ENCODE results near the gene RBPJ.

The RBPJ gene

GRCh38 chr4:26413582-26413981 is 92.8 kb downstream of the RBPJ start:
- peaks cover 34% of the 10 kb centered on the region; the same call in 1 of the 2 replicates for H3K36me3 ChIP-seq (ENCODE audit: low read depth)
- DNase-seq (ENCODE audit: low spot score) (no peak), ATAC-seq (ENCODE audit: low read depth) (no peak)
- H3K4me1 ChIP-seq (ENCODE audit: insufficient read depth, poor library complexity, severe bottlenecking) = no peaks in the 10 kb centered on the region
- H3K27ac ChIP-seq (ENCODE audit: poor library complexity, severe bottlenecking) = no peak overlapping the region
- no peaks in the 10 kb centered on the region for H3K9me3 ChIP-seq (ENCODE audit: severe bottlenecking)
- H3K27me3 ChIP-seq (ENCODE audit: insufficient read depth, poor library complexity, severe bottlenecking) = no peaks in the 10 kb centered on the region
- H3K4me3 ChIP-seq (ENCODE audit: severe bottlenecking) = no peak overlapping the region
- TF ChIP-seq, protein P1, sequence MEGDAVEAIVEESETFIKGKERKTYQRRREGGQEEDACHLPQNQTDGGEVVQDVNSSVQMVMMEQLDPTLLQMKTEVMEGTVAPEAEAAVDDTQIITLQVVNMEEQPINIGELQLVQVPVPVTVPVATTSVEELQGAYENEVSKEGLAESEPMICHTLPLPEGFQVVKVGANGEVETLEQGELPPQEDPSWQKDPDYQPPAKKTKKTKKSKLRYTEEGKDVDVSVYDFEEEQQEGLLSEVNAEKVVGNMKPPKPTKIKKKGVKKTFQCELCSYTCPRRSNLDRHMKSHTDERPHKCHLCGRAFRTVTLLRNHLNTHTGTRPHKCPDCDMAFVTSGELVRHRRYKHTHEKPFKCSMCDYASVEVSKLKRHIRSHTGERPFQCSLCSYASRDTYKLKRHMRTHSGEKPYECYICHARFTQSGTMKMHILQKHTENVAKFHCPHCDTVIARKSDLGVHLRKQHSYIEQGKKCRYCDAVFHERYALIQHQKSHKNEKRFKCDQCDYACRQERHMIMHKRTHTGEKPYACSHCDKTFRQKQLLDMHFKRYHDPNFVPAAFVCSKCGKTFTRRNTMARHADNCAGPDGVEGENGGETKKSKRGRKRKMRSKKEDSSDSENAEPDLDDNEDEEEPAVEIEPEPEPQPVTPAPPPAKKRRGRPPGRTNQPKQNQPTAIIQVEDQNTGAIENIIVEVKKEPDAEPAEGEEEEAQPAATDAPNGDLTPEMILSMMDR (IDR thresholded peaks at IDR 0.05; ENCODE audit: poor library complexity, severe bottlenecking) = no peak

DNA sequence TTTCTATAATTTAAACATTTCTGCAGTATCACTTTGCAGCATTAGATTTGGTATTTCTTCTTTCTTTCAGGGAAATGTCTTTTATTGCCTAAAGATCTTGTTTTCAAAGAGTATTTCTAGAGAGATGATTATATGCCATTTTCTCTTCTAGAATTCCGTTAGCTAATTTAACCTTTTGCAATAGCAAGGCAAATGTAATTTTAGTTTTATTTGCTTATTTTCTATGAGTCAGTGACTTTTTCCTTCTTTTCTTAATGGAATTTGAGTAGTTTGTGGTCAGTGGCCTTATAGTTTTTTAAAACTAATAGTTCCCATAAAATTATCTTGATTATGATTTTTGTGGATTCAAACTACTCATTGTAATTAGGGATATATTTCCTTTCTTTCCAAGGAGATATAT is 97.3 kb downstream of the RBPJ start:
- no peaks in the 10 kb centered on the region for H3K4me1 ChIP-seq (ENCODE audit: insufficient read depth, poor library complexity, severe bottlenecking)
- H3K27ac ChIP-seq (ENCODE audit: poor library complexity, severe bottlenecking) = no peak overlapping the region
- H3K36me3 ChIP-seq (ENCODE audit: low read depth) = peaks cover 42% of the 10 kb centered on the region
- TF ChIP-seq, protein P1 (IDR thresholded peaks at IDR 0.05; ENCODE audit: poor library complexity, severe bottlenecking) = no peak
- no peaks in the 10 kb centered on the region for H3K9me3 ChIP-seq (ENCODE audit: severe bottlenecking)
- no peak overlapping the region for H3K4me3 ChIP-seq (ENCODE audit: severe bottlenecking)
- ATAC-seq (ENCODE audit: low read depth) (no peak), DNase-seq (ENCODE audit: low spot score) (no peak)
- H3K27me3 ChIP-seq (ENCODE audit: insufficient read depth, poor library complexity, severe bottlenecking) = no peaks in the 10 kb centered on the region

- Histone ChIP-seq H3K36me3 (ENCODE audit: low read depth) (peaks cover 39% of the 10 kb centered on the region), H3K4me1 (ENCODE audit: insufficient read depth, poor library complexity, severe bottlenecking) (no peaks in the 10 kb centered on the region), H3K4me3 (ENCODE audit: severe bottlenecking) (no peak overlapping the region), H3K9me3 (ENCODE audit: severe bottlenecking) (no peaks in the 10 kb centered on the region), H3K27me3 (ENCODE audit: insufficient read depth, poor library complexity, severe bottlenecking) (no peaks in the 10 kb centered on the region), H3K27ac (ENCODE audit: poor library complexity, severe bottlenecking) (no peak overlapping the region)
- TF ChIP-seq, protein P1 (IDR thresholded peaks at IDR 0.05; ENCODE audit: poor library complexity, severe bottlenecking) = no peak
- ATAC-seq (ENCODE audit: low read depth) = no peak
- DNase-seq (ENCODE audit: low spot score) = no peak
Observed at GRCh38 chr4:26418850-26419249, 98.0 kb downstream of the RBPJ start.

GRCh38 chr4:26420438-26420837 is 99.6 kb downstream of the RBPJ start:
- H3K4me3 ChIP-seq (ENCODE audit: severe bottlenecking) = no peak overlapping the region
- no peak for DNase-seq (ENCODE audit: low spot score)
- H3K36me3 ChIP-seq (ENCODE audit: low read depth) = peaks cover 47% of the 10 kb centered on the region
- H3K27ac ChIP-seq (ENCODE audit: poor library complexity, severe bottlenecking) = no peak overlapping the region
- no peak for ATAC-seq (ENCODE audit: low read depth)
- no peaks in the 10 kb centered on the region for H3K9me3 ChIP-seq (ENCODE audit: severe bottlenecking)
- TF ChIP-seq, protein P1 (IDR thresholded peaks at IDR 0.05; ENCODE audit: poor library complexity, severe bottlenecking) = no peak
- no peaks in the 10 kb centered on the region for H3K27me3 ChIP-seq (ENCODE audit: insufficient read depth, poor library complexity, severe bottlenecking)
- H3K4me1 ChIP-seq (ENCODE audit: insufficient read depth, poor library complexity, severe bottlenecking) = no peaks in the 10 kb centered on the region

DNA sequence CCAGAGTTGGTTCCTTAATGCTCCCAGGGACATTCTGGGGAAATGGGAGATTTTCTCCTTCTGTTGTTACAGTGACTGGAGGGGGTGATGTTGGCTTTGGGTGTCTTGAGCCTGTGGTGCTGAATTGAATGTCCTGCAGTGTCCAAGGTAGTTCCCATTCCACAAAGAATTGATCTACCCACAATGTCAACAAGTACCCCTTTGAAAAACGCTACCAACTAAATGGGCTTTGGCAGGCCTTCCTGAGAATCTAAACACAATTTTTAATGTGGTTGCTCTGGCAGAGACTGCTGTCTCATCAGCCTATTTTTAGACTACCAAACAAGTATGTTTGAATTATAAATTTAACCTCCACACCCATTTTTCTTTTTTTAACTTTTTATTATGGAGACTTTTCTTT is 100.1 kb downstream of the RBPJ start:
- ATAC-seq (ENCODE audit: low read depth) = no peak
- Histone ChIP-seq H3K4me1 (ENCODE audit: insufficient read depth, poor library complexity, severe bottlenecking) (no peaks in the 10 kb centered on the region), H3K9me3 (ENCODE audit: severe bottlenecking) (no peaks in the 10 kb centered on the region), H3K4me3 (ENCODE audit: severe bottlenecking) (no peak overlapping the region), H3K27me3 (ENCODE audit: insufficient read depth, poor library complexity, severe bottlenecking) (no peaks in the 10 kb centered on the region), H3K27ac (ENCODE audit: poor library complexity, severe bottlenecking) (no peak overlapping the region), H3K36me3 (ENCODE audit: low read depth) (peaks cover 42% of the 10 kb centered on the region)
- DNase-seq (ENCODE audit: low spot score) = no peak
- TF ChIP-seq, protein P1 (IDR thresholded peaks at IDR 0.05; ENCODE audit: poor library complexity, severe bottlenecking) = no peak
